GM18508 (cell line): Measurements from ENCODE around the gene NDOR1.

ENCODE experiments used
- ATAC-seq: cut with Tn5 transposase; IDR thresholded peaks from one replicate; pipeline ENCODE4 v1.9.1; 2021; ENCODE audit warnings: moderate number of reproducible peaks; ENCODE audit not compliant: insufficient read depth, unreplicated experiment

The NDOR1 gene

GRCh38 chr9:137205126-137206069 lies at the start of gene NDOR1, which contains the start of gene TMEM203:
NDOR1 (plus strand) TSS chr9:137205700; CDS start chr9:137205778, 78 bp downstream.
TMEM203 (minus strand) TSS chr9:137205648; CDS start chr9:137205414, 234 bp downstream.
- no peak for ATAC-seq

DNA sequence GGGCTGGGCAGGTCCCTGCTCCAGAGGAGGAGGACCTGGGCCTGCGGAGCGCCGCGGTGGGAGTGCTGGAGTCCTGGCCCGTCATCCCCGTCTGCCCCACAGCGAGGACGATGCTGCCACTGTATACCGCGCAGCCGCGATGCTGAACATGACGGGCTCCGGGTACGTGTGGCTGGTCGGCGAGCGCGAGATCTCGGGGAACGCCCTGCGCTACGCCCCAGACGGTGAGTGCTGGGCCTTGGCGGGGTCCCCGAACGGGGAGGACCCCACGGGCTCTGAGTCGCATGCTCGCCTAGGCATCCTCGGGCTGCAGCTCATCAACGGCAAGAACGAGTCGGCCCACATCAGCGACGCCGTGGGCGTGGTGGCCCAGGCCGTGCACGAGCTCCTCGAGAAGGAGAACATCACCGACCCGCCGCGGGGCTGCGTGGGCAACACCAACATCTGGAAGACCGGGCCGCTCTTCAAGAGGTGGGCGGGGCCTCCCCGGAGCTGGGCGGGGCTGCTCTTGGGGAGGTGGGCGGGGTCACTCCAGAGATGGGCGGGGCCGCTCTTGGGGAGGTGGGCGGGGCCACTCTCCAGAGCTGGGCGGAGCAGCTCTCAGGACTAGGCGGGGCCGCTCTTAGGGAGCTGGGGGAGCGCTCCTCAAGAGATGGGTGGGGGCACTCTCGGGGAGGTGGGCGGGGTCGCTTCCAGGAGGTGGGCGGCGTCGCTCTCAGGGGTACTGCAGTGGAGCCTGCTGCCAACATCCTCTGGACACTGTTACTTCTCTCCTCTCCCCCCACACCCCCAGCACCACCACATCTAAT lies 48.7 kb upstream of the NDOR1 start:
- no peak for ATAC-seq

DNA sequence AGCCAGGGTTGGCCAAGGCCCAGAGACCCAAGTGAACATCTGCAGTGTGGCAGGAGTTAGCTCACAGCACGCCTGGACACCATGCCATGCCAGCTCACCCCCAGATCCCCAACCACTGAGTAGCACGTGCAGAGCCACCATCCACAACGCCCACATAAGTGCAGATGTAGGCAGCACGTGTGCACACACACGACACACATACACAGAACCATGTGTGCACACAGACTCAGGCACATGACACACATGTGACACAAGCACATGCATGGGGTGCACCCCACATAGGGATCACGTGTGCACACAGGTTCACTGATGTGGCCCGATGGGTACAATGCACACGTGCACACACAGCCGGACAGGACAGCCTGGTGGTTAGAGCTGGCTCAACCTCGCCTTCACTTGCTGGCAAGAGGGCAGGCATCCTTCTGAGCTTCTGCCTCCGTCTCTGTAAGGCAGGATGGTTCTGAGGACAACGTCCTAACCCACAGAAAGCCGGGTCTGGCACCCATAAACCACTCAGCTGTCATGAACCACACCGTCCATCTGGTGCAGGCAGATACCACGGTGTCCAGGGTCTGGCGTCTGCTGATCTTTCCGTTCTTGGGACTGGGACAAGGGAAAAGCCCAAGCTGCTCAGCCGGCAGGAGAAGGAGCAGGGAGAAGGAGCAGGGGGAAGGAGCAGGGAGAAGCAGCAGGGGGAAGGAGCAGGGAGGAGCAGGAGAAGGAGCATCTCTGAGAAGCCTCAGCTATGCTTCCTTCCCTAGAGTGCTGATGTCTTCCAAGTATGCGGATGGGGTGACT lies 47.7 kb upstream of the NDOR1 start:
- no peak for ATAC-seq

- no peak for ATAC-seq
Measured at GRCh38 chr9:137158625-137159024, 46.9 kb upstream of the NDOR1 start.

GRCh38 chr9:137159105-137160053 lies 46.1 kb upstream of the NDOR1 start:
- no peak for ATAC-seq

DNA sequence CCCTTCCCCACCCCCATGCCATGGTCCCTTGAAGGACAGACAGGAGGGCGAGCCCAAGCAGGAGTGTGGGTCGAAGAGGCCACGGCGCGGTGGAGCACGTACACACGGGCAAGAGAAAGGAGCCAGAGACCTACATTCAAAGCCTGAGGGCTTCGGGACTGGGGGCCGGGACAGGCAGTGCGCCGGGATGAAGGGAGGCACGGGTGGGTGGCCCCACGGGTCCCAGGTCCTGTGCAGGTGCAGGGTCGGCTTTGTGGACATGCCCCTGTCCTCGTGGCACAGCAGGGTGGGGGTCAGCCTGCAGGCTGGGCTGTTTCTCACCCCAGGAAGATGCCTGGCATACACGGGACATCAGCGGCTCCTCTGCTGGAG lies 45.5 kb upstream of the NDOR1 start:
- ATAC-seq: no peak

GRCh38 chr9:137160716-137161557 lies 44.6 kb upstream of the NDOR1 start:
- no peak for ATAC-seq

- ATAC-seq: no peak
Measured at GRCh38 chr9:137161558-137162486, 43.7 kb upstream of the NDOR1 start.

DNA sequence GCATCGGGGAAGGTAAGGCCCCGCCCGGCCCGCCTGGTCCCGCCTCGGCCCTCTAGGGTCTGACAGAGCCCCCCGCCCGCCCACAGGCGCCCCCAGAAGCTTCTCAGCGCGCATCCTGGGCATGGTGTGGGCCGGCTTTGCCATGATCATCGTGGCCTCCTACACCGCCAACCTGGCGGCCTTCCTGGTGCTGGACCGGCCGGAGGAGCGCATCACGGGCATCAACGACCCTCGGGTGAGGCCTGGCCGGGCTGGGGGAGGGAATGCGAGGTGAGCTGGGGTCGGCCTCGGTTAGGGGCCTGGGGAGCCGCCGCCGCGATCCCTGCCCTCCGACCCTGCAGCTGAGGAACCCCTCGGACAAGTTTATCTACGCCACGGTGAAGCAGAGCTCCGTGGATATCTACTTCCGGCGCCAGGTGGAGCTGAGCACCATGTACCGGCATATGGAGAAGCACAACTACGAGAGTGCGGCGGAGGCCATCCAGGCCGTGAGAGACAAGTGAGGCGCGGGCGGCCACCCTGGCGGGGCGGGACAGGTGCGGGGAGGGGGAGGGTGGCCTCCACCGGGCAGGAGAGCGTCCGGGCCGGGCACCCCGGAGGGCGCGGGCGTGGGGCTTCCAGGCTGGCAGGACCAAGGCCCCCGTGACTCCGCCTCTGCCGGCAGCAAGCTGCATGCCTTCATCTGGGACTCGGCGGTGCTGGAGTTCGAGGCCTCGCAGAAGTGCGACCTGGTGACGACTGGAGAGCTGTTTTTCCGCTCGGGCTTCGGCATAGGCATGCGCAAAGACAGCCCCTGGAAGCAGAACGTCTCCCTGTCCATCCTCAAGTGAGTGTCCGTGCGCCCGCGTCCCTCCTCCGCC lies 42.8 kb upstream of the NDOR1 start:
- ATAC-seq: no peak

- ATAC-seq: no peak
Measured at GRCh38 chr9:137163365-137163715, 42.2 kb upstream of the NDOR1 start.

- no peak for ATAC-seq
Measured at GRCh38 chr9:137163805-137164204, 41.7 kb upstream of the NDOR1 start.

GRCh38 chr9:137164370-137165249 lies 40.9 kb upstream of the NDOR1 start:
- ATAC-seq: no peak

- ATAC-seq: no peak
Measured at GRCh38 chr9:137165250-137165836, 40.2 kb upstream of the NDOR1 start.

GRCh38 chr9:137166380-137167229 lies 38.9 kb upstream of the NDOR1 start:
- ATAC-seq: no peak
